Measurements from ENCODE around the gene ALDH16A1. TPM values are rescaled to one million over a fixed set of nuclear protein-coding genes. Genes with fewer than 3 reads are reported as not detected.
"Not testable (repeated sequence)": the region's sequence is repeated elsewhere in the genome, so short reads cannot be mapped to it uniquely, and the experiment has no call there.

The ALDH16A1 gene
- total RNA-seq, 4 donors from 2014 or later, result 26.6 to 47.2 (median 42.6) TPM

- WGBS, 2 donors, result 68 to 78% methylated on average over 8 of the region's 8 CpGs
- intact Hi-C loops (cut with DNase I; ENCODE audit: low total_unique reads), result no loop called here
- no peak overlapping the region for H3K4me3 ChIP-seq (ENCODE audit: low read depth, poor library complexity, severe bottlenecking)
- TF ChIP-seq POLR2A (IDR thresholded peaks at IDR 0.05) (no peak), CTCF (IDR thresholded peaks at IDR 0.05) (no peak)
- no peak for DNase-seq (ENCODE audit: low spot score in 2 of 2)
These were observed 17.6 kb downstream of the ALDH16A1 start for GRCh38 chr19:49470615-49470978.

- H3K4me3 ChIP-seq (ENCODE audit: low read depth, poor library complexity, severe bottlenecking), result no peak overlapping the region
- DNase-seq (ENCODE audit: low spot score in 2 of 2), result no peak
- WGBS, 2 donors, result 69 to 71% methylated on average over 9 of the region's 9 CpGs
- intact Hi-C loops (cut with DNase I; ENCODE audit: low total_unique reads), result no loop called here
- no peak for TF ChIP-seq CTCF (IDR thresholded peaks at IDR 0.05)
- no peak for TF ChIP-seq POLR2A (IDR thresholded peaks at IDR 0.05)
These were observed 19.9 kb downstream of the ALDH16A1 start for GRCh38 chr19:49472936-49473335.

- DNase-seq (ENCODE audit: low spot score in 2 of 2); intact Hi-C loops (cut with DNase I; ENCODE audit: low total_unique reads): not testable (repeated sequence)
- 57 to 65% methylated on average over 9 of the region's 9 CpGs for WGBS, 2 donors
- peak overlapping the region; percentile 73 for H3K4me3 ChIP-seq (ENCODE audit: low read depth, poor library complexity, severe bottlenecking)
These were observed 20.5 kb downstream of the ALDH16A1 start for GRCh38 chr19:49473501-49473867.

- intact Hi-C loops (cut with DNase I; ENCODE audit: low total_unique reads), result no loop called here
- WGBS, 2 donors, result 0 to 2% methylated on average over 21 to 30 of the region's 33 CpGs
- peak in 1 of 2 donors; percentile 95 for DNase-seq (ENCODE audit: low spot score in 2 of 2)
- H3K4me3 ChIP-seq (ENCODE audit: low read depth, poor library complexity, severe bottlenecking), result peak within 1 kb of the TSS; percentile 73
- TF ChIP-seq CTCF (IDR thresholded peaks at IDR 0.05) (peak in 1 of 3 donors; percentile 87), POLR2A (IDR thresholded peaks at IDR 0.05) (no peak)
These were observed 21.0 kb downstream of the ALDH16A1 start, which contains the start of gene FLT3LG for GRCh38 chr19:49473868-49474541. Gene FLT3LG (plus strand): TSS chr19:49474215. CDS start chr19:49474640, 425 bp downstream.

- 10 to 11% methylated on average over 11 of the region's 11 CpGs for WGBS, 2 donors
- DNase-seq (ENCODE audit: low spot score in 2 of 2), result no peak
- peak overlapping the region; percentile 73 for H3K4me3 ChIP-seq (ENCODE audit: low read depth, poor library complexity, severe bottlenecking)
- no peak for TF ChIP-seq POLR2A (IDR thresholded peaks at IDR 0.05)
- intact Hi-C loops (cut with DNase I; ENCODE audit: low total_unique reads), result no loop called here
These were observed 21.5 kb downstream of the ALDH16A1 start for GRCh38 chr19:49474542-49474924.

GRCh38 chr19:49475191-49475917 lies 22.3 kb downstream of the ALDH16A1 start:
- DNase-seq (ENCODE audit: low spot score in 2 of 2), result no peak
- H3K4me3 ChIP-seq (ENCODE audit: low read depth, poor library complexity, severe bottlenecking), result no peak overlapping the region
- WGBS, 2 donors, result 63 to 66% methylated on average over 15 of the region's 15 CpGs
- intact Hi-C loops (cut with DNase I; ENCODE audit: low total_unique reads), result no loop called here
- no peak for TF ChIP-seq POLR2A (IDR thresholded peaks at IDR 0.05)
- TF ChIP-seq CTCF (IDR thresholded peaks at IDR 0.05), result no peak
